HCT116 (cell line): Measurements from ENCODE around the gene TRIM67. TPM values are rescaled to one million over a fixed set of nuclear protein-coding genes. Genes with fewer than 3 reads are reported as not detected.

Source experiments
- CBX3 ChIP-seq: IDR thresholded peaks from 2 replicates; pipeline ENCODE4 v1.6.1; 2012; ENCODE audit warnings: low read depth
- EGR1 ChIP-seq: IDR thresholded peaks from 2 replicates; pipeline ENCODE4 v1.6.1; 2012; ENCODE audit warnings: low read depth
- FOSL1 ChIP-seq: IDR thresholded peaks from 2 replicates; pipeline ENCODE4 v1.6.1; 2012; ENCODE audit warnings: low read depth
- JUND ChIP-seq: IDR thresholded peaks from 2 replicates; pipeline ENCODE4 v1.6.1; 2012
- RAD21 ChIP-seq: IDR thresholded peaks from 2 replicates; pipeline ENCODE4 v1.6.1; 2012; ENCODE audit warnings: low read depth, mild to moderate bottlenecking
- SIN3A ChIP-seq: IDR thresholded peaks from 2 replicates; pipeline ENCODE4 v1.6.1; 2012; ENCODE audit warnings: low read depth
- SP1 ChIP-seq: IDR thresholded peaks from 2 replicates; pipeline ENCODE4 v1.6.1; 2012; ENCODE audit warnings: low read depth
- SRF ChIP-seq: IDR thresholded peaks from 2 replicates; pipeline ENCODE4 v1.6.1; 2012; ENCODE audit warnings: low read depth
- YY1 ChIP-seq: IDR thresholded peaks from 2 replicates; pipeline ENCODE4 v1.6.1; 2011; ENCODE audit warnings: low read length, low read depth, moderate library complexity, mild to moderate bottlenecking; ENCODE audit not compliant: insufficient replicate concordance; ENCODE audit errors: extremely low read depth
- ZFX ChIP-seq: fragments of 450-650 bp; IDR thresholded peaks from 2 replicates; pipeline ENCODE4 v1.6.1; 2017
- ZNF274 ChIP-seq: fragments of 200-500 bp; sonication (Bioruptor generic); IDR thresholded peaks from 2 replicates; pipeline ENCODE4 v1.6.1; 2014; ENCODE audit warnings: mild to moderate bottlenecking, low read depth, low read length, inconsistent platforms
- total RNA-seq: library from RNA; stranded (reverse); gene quantifications from one replicate; pipeline ENCODE4 v1.2.1, GENCODE V29; 2021; ENCODE audit not compliant: unreplicated experiment
- TF ChIP-seq, protein P1 (sequence below), 3 experiments: fragments of 200-600 bp in 1 of 3; sonication (generic) in 1 of 3; IDR thresholded peaks in 2 of 3; conservative IDR thresholded peaks in 1 of 3; 2 replicates each; pipeline ENCODE4 v1.5.1; 2012 to 2017; ENCODE audit warnings: low read depth in 2 of 3, low read length in 2 of 3, antibody characterized with exemption in 1 of 3, borderline replicate concordance in 1 of 3, control low read depth in 1 of 3, mild to moderate bottlenecking in 1 of 3, mixed read lengths in 1 of 3, mixed run types in 1 of 3, moderate library complexity in 1 of 3; ENCODE audit not compliant: insufficient read depth in 1 of 3
- TF ChIP-seq, protein P2 (sequence below): IDR thresholded peaks from 2 replicates; pipeline ENCODE4 v1.6.1; 2012
- TF ChIP-seq, protein P3 (sequence below): IDR thresholded peaks from 2 replicates; pipeline ENCODE4 v1.6.1; 2012

TRIM67 gene
- total RNA-seq, 1 experiment from 2014 or later, result 0.02 TPM

DNA sequence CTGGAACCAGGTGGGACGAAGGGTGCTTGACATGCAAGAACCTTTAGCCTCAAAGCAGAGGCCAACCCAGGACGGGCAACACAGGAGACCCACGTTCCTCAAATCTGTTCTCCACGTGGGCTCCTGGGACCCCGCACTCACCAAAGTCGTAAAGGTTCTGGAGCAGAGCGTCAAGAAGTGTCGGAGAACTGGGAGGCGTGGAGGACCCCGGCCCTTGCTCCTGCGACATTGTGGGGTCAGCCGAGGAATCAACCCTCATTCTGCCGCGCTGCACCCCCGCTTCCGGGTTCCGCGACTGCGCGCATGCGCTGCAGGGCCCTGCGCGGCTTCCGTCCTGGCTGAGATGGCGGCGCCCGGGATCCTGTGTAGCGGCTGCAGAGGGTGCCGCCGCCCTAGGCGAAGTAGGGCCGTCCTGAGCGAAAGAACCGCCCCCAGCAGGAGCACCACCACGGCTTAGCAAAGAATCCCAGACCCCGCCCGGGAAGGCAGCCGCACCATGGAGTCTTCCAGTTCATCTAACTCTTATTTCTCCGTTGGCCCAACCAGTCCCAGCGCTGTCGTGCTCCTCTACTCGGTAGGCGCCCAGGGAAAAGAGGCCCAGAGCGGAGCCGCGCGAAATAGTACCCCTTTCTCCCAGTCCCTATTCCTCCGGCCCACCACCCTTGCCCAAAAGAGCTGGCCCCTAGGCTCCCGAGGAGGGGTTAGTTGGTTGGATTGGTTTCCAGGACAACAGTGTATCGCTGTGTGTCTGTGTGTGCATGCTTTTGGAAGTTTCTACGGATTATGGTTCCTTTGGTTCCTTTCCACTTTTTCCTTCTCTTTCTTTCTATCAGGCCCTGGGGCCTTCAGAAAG, 79.3 kb downstream of the TRIM67 start, which contains the start of gene GNPAT (continued):
- TF ChIP-seq FOSL1 (no peak), SP1 (no peak), RAD21 (no peak), ZFX (peak; percentile 76), EGR1 (peak; percentile 94), CBX3 (no peak), SIN3A (peak; percentile 62; the same call in 1 of the 2 replicates), YY1 (peak; percentile 97), ZNF274 (no peak), SRF (no peak), JUND (no peak)
- TF ChIP-seq, protein P1, sequence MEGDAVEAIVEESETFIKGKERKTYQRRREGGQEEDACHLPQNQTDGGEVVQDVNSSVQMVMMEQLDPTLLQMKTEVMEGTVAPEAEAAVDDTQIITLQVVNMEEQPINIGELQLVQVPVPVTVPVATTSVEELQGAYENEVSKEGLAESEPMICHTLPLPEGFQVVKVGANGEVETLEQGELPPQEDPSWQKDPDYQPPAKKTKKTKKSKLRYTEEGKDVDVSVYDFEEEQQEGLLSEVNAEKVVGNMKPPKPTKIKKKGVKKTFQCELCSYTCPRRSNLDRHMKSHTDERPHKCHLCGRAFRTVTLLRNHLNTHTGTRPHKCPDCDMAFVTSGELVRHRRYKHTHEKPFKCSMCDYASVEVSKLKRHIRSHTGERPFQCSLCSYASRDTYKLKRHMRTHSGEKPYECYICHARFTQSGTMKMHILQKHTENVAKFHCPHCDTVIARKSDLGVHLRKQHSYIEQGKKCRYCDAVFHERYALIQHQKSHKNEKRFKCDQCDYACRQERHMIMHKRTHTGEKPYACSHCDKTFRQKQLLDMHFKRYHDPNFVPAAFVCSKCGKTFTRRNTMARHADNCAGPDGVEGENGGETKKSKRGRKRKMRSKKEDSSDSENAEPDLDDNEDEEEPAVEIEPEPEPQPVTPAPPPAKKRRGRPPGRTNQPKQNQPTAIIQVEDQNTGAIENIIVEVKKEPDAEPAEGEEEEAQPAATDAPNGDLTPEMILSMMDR (IDR thresholded peaks at IDR 0.05 in 2 of 3, conservative IDR thresholded peaks at IDR 0.05 in 1 of 3; ENCODE audit: borderline replicate concordance in 1 of 3, insufficient read depth in 1 of 3, low read depth in 2 of 3, low read length in 2 of 3), result no peak
- TF ChIP-seq, protein P2, sequence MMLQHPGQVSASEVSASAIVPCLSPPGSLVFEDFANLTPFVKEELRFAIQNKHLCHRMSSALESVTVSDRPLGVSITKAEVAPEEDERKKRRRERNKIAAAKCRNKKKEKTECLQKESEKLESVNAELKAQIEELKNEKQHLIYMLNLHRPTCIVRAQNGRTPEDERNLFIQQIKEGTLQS, result no peak
- TF ChIP-seq, protein P3, sequence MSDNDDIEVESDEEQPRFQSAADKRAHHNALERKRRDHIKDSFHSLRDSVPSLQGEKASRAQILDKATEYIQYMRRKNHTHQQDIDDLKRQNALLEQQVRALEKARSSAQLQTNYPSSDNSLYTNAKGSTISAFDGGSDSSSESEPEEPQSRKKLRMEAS, result peak; percentile 70
